Ascending aorta (tissue), 2 donors: ENCODE results near the gene CPED1. TPM values are rescaled to one million over a fixed set of nuclear protein-coding genes. Genes with fewer than 3 reads are reported as not detected.

Experiments used
- DNase-seq, 2 donors: peaks; one replicate each; pipeline ENCODE4 v3.0.0-alpha.2; 2019; ENCODE audit warnings: low spot score in 2 of 2
- H3K27ac ChIP-seq, 2 donors: fragments of 200-600 bp; sonication (generic); one replicate each; pipeline ENCODE4 v1.5.1; 2016 to 2017; ENCODE audit warnings: mild to moderate bottlenecking in 1 of 2
- H3K27me3 ChIP-seq: fragments of 200-600 bp; sonication (generic); one replicate; pipeline ENCODE4 v1.5.1; 2017
- H3K36me3 ChIP-seq, 2 donors: fragments of 200-600 bp; sonication (generic); one replicate each; pipeline ENCODE4 v1.5.1; 2016
- H3K4me1 ChIP-seq, 2 donors: fragments of 200-600 bp; sonication (generic); one replicate each; pipeline ENCODE4 v1.5.1; 2016 to 2017; ENCODE audit warnings: mild to moderate bottlenecking in 1 of 2
- H3K4me3 ChIP-seq, 2 donors: fragments of 200-600 bp; sonication (generic); one replicate each; pipeline ENCODE4 v1.5.1; 2016 to 2017; ENCODE audit warnings: mild to moderate bottlenecking in 1 of 2
- H3K9me3 ChIP-seq, 2 donors: fragments of 200-600 bp; sonication (generic); one replicate each; pipeline ENCODE4 v1.5.1; 2016
- intact Hi-C: fragments of 100-400 bp; cut with DNase I; formaldehyde crosslinking; loops from one replicate; pipeline ENCODE4 v1.15.1; 2023
- total RNA-seq: library from RNA; depleted of rRNA; stranded (reverse); fragments of >200 nt; gene quantifications from one replicate; pipeline ENCODE4 v1.1.0, GENCODE V29; 2016
- TF ChIP-seq, protein P1 (sequence below), 3 experiments: fragments of 200-600 bp in 2 of 3; fragments of 450-650 bp in 1 of 3; sonication (generic) in 2 of 3; IDR thresholded peaks; one replicate each; pipeline ENCODE4 v1.5.1; 2016 to 2019; ENCODE audit warnings: antibody characterized with exemption in 3 of 3, mild to moderate bottlenecking in 1 of 3, moderate library complexity in 1 of 3

The CPED1 gene
- total RNA-seq, 1 donor from 2014 or later: 69.5 TPM

- H3K4me1 ChIP-seq: no peaks in the 10 kb centered on the region
- peaks cover 2 to 35% of the 10 kb centered on the region in 2 donors for H3K36me3 ChIP-seq
- H3K27ac ChIP-seq: no peak overlapping the region
- H3K9me3 ChIP-seq: no peaks in the 10 kb centered on the region
- no peak for DNase-seq
- TF ChIP-seq, protein P1, sequence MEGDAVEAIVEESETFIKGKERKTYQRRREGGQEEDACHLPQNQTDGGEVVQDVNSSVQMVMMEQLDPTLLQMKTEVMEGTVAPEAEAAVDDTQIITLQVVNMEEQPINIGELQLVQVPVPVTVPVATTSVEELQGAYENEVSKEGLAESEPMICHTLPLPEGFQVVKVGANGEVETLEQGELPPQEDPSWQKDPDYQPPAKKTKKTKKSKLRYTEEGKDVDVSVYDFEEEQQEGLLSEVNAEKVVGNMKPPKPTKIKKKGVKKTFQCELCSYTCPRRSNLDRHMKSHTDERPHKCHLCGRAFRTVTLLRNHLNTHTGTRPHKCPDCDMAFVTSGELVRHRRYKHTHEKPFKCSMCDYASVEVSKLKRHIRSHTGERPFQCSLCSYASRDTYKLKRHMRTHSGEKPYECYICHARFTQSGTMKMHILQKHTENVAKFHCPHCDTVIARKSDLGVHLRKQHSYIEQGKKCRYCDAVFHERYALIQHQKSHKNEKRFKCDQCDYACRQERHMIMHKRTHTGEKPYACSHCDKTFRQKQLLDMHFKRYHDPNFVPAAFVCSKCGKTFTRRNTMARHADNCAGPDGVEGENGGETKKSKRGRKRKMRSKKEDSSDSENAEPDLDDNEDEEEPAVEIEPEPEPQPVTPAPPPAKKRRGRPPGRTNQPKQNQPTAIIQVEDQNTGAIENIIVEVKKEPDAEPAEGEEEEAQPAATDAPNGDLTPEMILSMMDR (IDR thresholded peaks at IDR 0.05): no peak
- no peaks in the 10 kb centered on the region for H3K27me3 ChIP-seq
- no peak overlapping the region for H3K4me3 ChIP-seq
- intact Hi-C loops: no loop called here
Observed at GRCh38 chr7:121279822-121280221, 291.3 kb downstream of the CPED1 start.

GRCh38 chr7:121280656-121281055 is 292.1 kb downstream of the CPED1 start:
- H3K4me3 ChIP-seq: no peak overlapping the region
- H3K27ac ChIP-seq: peak overlapping the region in 1 of 2 donors; percentile 21
- H3K27me3 ChIP-seq: no peaks in the 10 kb centered on the region
- H3K9me3 ChIP-seq: no peaks in the 10 kb centered on the region
- TF ChIP-seq, protein P1 (IDR thresholded peaks at IDR 0.05): no peak
- no peaks in the 10 kb centered on the region for H3K4me1 ChIP-seq
- peaks cover 2 to 36% of the 10 kb centered on the region in 2 donors for H3K36me3 ChIP-seq
- intact Hi-C loops: no loop called here
- no peak for DNase-seq

DNA sequence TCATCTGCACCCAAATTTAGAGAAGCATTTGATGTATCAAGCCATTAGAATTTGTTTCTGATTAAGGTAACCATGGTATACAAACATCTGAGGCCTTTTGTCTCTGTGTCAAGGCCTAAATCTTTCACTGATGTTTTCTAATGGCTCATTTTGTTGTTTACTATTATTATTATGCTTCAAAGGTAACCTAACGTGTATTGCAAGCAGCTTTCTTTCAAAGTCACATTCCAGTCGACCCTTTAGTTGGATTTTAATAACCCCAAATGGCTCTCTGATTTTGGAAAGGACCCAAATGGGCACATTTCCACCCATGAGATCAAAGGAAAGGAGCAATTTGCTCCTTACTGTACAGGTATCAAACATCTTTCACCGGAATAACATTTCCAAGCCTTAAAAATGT is 293.6 kb downstream of the CPED1 start:
- intact Hi-C loops: no loop called here
- H3K4me3 ChIP-seq: no peak overlapping the region
- H3K27ac ChIP-seq: no peak overlapping the region
- peaks cover 8 to 44% of the 10 kb centered on the region in 2 donors for H3K36me3 ChIP-seq
- DNase-seq: no peak
- H3K4me1 ChIP-seq: no peaks in the 10 kb centered on the region
- H3K27me3 ChIP-seq: no peaks in the 10 kb centered on the region
- TF ChIP-seq, protein P1 (IDR thresholded peaks at IDR 0.05): no peak
- H3K9me3 ChIP-seq: no peaks in the 10 kb centered on the region

GRCh38 chr7:121285066-121285667 is 296.7 kb downstream of the CPED1 start:
- no peaks in the 10 kb centered on the region for H3K4me1 ChIP-seq
- intact Hi-C loops: no loop called here
- no peak overlapping the region for H3K4me3 ChIP-seq
- H3K27me3 ChIP-seq: no peaks in the 10 kb centered on the region
- DNase-seq: no peak
- no peak overlapping the region for H3K27ac ChIP-seq
- H3K9me3 ChIP-seq: no peaks in the 10 kb centered on the region
- TF ChIP-seq, protein P1 (IDR thresholded peaks at IDR 0.05): no peak
- H3K36me3 ChIP-seq: peaks cover 8 to 44% of the 10 kb centered on the region in 2 donors

DNA sequence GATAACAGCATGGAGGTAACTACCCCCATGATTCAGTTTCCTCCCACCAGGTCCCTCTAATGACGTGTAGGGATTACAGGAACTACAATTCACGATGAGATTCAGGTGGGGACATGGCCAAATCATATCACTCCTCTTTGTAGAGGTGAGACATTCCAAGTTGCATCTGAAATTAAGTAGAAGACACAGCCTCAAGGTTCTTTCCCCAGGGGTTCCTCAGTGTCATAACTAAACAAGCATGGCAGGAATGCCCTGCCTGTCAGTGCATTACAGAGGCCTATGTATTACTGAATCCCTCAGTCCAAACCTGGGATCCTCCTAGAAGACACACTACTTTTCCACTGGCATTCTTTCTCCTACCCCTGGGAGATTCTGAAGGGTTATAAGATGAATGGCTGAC is 297.7 kb downstream of the CPED1 start:
- no peaks in the 10 kb centered on the region for H3K27me3 ChIP-seq
- intact Hi-C loops: no loop called here
- no peaks in the 10 kb centered on the region for H3K4me1 ChIP-seq
- H3K9me3 ChIP-seq: no peaks in the 10 kb centered on the region
- H3K27ac ChIP-seq: no peak overlapping the region
- TF ChIP-seq, protein P1 (IDR thresholded peaks at IDR 0.05): no peak
- H3K36me3 ChIP-seq: peaks cover 8 to 34% of the 10 kb centered on the region in 2 donors
- DNase-seq: no peak
- H3K4me3 ChIP-seq: no peak overlapping the region
